GM19395 (cell line): ENCODE data around the gene GPS1.

Experiments used
- ATAC-seq: cut with Tn5 transposase; IDR thresholded peaks from one replicate; pipeline ENCODE4 v1.9.1; 2021; ENCODE audit warnings: mild to moderate bottlenecking, moderate library complexity; ENCODE audit not compliant: unreplicated experiment

Gene GPS1

GRCh38 chr17:82051776-82052637 lies at the start of gene GPS1, which contains the start of gene RFNG:
Gene GPS1, plus strand, starts transcription at chr17:82051898. Its CDS starts 34 bp downstream, at chr17:82051932.
Gene RFNG, minus strand, starts transcription at chr17:82051811. Its CDS starts 45 bp downstream, at chr17:82051766.
- ATAC-seq, result peak; percentile 60

DNA sequence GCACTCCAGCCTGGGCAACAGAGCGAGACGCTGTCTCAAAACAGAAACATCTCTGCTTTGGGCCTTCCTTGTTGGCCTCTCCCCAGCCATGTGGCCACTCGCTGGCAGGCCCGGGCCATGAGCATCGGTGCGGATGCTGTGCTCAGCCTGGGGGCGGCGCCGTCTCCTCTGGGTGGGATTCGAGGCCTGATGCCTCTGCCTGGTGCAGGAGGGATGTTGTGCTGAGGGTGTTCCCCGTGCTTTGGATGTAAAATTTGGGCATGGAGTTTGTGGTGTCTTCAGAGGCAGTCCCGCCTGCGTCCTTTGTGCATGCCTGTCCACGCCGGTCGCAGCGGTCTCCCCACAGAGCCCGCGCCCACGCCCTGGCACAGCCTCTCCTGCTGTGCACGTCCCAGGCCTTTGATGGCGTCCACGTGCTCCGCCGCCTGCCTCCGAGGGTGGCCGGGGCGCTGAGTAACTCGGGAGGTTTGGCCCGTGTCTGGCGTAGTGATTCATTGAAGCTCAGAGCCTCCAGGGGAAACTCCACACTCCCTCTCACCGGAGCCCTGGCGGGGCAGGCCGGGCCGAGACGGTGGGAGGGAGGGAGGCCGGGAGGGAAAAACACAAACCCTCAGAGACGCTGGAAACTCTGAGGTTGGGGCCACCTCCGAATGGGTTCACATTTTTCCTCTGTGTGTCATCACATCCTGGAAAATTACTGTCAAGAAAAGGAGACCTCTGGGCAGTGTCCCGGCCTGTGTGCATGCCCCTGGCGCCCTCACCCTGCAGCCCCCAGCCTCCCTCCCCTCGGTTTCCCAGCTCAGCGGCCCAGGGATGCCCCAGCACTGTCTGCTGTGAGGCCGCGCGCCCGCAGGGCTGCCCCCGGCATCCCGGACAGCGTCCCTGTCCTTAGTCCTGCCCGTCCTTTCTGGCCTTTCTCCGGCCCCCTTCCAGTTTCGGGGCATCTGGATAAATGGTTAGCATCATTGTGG lies 48.0 kb upstream of the GPS1 start:
- no peak for ATAC-seq

DNA sequence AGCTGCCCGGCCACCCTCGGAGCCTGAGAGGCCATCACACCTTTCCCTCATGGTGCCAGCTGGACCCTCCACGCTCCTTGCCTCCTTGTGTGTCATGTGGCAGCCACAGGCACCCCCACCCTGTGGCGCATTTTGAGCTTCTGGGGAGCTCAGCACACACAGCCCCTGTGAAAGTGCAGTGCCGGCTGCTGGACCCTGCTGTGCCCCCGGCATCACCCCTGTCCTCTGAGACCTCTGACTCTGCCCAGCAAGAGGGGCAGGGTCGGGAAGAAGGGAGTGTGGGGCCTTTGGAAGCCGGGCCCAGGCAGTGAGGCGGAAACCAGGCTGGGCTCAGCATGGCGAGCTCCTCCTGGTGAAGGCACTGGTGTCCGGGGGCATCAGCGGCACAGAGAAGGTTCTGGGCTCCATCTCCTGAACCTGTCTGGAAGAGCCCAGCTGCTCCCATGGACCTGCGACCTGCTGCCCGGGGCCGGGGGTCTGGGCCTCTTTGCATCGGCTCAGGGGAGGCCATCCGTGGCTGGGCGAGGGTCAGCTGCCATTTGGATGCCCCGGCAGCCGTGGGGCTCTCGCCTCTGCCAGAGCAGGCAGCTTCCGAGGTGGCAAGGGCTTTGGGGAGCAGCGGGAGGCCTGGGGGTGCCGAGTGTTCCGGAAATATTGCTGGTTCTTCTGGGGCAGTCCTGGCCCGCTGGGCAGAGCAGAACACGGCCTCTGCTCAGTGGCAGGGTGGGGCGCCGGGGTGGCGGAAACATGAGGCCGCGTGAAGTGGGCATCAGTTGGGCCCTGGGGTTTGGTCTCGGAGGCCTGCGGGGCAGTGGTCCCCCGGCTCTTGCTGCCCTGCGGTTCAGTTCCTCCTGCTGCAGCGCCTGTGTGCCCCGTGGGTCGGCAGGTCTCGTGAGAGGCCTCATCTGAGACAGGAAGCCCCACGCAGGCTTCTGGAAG lies 46.9 kb upstream of the GPS1 start:
- ATAC-seq, result no peak

DNA sequence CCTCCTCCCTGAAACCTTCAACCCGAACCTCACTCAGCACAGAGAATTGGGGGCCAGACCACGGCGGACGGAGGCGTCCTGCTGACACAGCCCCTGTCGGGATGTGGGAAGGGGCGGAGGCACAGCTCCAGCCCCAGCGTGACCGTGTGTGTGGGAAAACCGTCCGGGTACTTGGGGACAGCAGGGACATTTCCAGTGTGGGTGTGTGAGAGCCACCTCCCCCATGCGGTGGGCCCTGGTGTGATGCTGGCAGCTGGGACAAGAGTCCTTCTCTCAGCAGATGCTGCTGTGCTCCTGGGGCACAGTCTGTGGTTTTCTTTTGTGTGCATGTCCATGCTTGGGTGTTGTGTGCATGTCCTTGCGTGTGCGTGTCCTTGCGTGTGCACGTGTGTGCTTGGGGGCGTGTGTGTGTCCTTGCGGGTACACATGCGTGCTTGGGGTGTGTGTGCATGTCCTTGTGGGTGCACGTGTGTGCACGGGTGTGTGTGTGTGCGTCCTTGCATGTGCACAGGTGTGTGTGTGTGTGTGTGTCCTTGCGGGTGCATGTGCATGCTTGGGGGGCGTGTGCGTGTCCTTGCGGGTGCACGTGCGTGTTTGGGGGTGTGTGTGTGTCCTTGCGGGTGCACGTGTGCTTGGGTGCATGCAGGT lies 45.9 kb upstream of the GPS1 start:
- ATAC-seq, result no peak

- no peak for ATAC-seq
These were observed 45.0 kb upstream of the GPS1 start for GRCh38 chr17:82006468-82007227.

- ATAC-seq, result no peak
These were observed 44.5 kb upstream of the GPS1 start for GRCh38 chr17:82007228-82007494.

- no peak for ATAC-seq
These were observed 44.0 kb upstream of the GPS1 start for GRCh38 chr17:82007495-82008257.

DNA sequence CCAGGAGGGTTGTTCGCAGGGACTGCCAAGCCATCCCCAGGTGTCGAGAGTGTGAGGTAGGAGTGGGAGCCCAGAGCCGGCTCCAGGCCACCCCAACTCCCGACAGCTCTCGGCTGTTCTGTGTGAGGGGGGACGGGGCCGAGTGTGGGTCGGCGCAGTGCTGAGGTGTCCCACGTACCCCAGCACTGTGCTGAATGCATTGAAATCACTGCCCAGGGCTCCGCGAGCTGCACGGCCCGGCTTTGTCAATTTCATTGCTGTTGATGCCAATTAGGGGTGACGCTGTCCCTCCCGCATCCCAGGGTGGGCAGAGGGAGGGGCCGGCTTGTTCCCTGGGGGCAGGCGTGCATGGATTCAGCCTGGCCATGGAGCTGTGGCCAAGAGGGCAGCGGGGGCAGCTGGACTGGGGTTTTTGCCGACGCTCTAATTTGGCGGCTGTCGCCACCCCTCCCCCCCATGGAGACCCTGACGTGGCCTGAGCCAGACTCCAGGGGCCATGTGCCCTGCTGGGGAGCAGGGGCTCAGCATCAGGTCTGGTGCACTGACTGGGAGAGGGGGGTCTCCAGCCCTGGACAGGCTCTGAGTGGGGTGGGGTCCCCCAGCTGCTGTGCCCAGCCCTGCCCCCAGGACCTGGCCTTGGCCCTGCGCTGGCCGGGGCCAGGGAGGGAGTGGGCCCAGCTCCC lies 43.3 kb upstream of the GPS1 start:
- no peak for ATAC-seq

DNA sequence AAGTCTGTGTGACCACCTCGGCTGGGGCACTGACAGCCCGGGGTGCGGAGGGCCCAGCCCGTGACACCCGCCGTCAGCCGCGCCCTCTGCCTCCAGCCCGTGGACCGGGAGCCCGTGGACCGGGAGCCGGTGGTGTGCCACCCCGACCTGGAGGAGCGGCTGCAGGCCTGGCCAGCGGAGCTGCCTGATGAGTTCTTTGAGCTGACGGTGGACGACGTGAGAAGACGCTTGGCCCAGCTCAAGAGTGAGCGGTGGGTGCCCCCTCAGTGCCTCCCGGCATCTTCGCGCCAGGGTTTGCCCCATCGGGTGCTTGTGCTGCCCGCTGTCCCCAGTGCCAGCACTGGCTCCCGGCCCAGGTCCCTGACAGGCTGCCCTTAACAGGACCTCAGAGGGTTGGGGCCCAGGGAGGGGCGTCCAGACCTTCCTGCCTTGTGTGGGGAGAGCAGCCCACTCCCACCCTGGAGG lies 42.7 kb upstream of the GPS1 start:
- no peak for ATAC-seq

- no peak for ATAC-seq
These were observed 42.3 kb upstream of the GPS1 start for GRCh38 chr17:82009413-82009812.

DNA sequence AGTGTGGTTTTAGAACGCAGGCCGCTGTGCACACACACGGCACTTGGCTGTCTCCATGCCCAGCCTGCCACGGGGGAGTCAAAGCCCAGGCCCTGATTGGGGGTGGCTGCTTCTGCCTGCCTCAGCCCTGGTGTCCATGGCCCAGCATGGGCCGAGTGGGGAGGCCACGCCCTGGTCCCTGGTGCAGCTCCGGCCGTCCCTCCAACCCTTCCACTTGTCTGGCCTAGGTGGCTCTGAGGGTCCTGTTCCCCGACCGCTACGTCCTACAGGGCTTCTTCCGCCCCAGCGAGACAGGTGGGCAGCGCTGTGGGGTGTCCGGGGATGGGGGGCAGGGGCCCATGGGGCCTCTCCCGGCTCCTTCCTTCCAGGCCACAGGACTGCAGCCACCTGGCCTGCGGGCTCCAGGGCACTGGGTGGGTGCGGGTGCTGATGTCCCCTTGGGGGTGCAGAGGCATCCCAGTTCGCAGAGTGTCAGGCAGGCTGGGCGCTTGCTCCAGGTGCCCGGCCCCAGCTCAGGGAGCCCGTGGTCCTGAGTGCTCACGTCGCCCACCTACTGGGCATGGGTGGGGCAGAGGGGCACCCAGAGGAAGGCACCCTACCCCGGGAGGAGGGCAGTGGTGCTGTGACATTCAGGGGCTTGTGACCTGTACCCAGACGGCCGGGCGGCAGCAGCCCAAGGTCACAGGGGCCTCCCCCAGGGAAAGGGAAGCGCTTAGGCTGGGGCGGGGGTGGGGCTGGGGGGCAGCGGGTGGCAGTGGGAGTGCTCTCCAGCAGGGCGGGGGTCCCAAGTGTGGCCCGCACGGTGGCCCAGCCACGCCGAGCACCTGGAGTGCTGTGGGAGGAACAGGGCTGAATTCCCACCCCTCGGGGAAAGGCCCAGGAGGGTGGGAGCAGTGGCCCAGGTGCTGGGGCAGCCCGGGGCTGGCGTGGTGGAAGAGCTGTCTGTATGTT lies 40.8 kb upstream of the GPS1 start:
- ATAC-seq, result no peak

DNA sequence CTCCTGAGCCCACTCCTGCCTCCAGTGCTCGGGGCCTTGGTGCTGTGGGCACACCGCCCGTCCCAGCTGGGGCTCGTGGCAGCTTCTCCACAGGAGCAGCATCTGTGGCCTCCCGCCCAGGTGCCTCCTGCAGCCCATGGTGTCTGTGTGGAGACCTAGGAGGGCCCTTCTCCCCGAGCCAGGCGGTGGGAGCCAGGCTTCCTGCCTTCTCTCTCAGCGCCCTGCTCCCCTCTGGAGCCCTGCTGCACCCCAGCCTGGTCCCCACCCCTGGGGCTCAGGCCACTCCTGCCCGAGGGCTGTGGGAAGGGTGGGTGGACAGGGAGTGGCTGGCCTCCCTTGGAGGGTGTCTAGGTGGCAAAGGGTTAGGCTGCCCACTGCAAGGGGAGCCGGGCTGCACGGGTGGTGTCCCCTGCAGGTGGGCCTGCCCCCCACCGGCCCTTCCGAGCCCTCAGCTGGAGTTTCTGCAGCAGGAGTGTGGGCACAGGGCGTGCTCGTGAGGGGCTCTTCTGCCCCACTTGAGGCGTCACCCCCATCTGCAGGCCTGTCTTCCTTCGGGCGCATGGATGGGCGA lies 40.0 kb upstream of the GPS1 start:
- no peak for ATAC-seq

GRCh38 chr17:82012261-82012639 lies 39.4 kb upstream of the GPS1 start:
- ATAC-seq, result no peak

GRCh38 chr17:82012640-82013295 lies 38.9 kb upstream of the GPS1 start:
- no peak for ATAC-seq

DNA sequence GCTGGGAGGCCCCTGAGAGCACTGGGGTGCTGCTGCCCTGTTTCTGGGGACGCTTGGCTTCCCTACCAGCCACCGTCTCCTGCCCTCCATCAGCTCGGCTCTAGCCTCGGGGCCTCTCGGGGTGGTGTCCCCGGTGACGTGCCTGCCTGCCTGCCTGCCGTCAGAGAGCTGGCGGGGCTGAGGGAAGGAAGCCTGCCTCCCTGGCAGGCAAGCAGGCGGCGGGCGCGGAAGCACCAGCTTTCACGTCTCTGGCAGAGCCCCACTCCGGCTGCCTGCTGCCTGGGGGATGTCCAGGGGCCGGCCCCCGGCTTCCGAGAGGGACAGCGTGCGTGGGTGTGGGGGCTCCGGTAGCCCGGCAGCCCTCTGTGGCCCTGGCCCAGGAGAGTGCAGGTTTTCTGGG lies 38.4 kb upstream of the GPS1 start:
- no peak for ATAC-seq

GRCh38 chr17:82013772-82014321 lies 37.9 kb upstream of the GPS1 start:
- ATAC-seq, result no peak
